Measurements from ENCODE around the gene MEX3B. TPM values are rescaled to one million over a fixed set of nuclear protein-coding genes. Genes with fewer than 3 reads are reported as not detected.
"Not testable (repeated sequence)": the region's sequence is repeated elsewhere in the genome, so short reads cannot be mapped to it uniquely, and the experiment has no call there.

The MEX3B gene
- total RNA-seq, 4 donors from 2014 or later, result 0.13 to 1.6 (median 1.2) TPM

DNA sequence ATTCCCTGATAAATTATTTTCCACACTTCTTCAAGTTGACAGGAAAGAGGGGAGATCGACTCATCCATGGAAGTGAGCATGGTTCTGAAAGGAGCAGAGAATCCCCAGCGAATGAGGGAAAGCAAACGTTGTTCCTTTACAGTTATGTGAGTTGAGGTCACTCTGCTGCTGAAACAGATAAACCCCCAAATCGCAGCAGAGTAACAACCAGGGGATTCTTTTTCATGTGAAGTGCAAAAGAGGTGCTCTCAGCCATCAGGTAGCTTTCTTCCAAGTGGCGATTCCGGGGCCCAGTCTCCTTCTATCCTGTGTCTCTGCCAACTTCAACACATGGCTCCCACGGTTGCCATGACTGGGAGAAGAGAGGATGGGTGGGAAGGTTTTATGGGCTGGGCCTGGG lies 28.2 kb downstream of the MEX3B start:
- intact Hi-C loops (cut with DNase I; ENCODE audit: low total_unique reads), result no loop called here

DNA sequence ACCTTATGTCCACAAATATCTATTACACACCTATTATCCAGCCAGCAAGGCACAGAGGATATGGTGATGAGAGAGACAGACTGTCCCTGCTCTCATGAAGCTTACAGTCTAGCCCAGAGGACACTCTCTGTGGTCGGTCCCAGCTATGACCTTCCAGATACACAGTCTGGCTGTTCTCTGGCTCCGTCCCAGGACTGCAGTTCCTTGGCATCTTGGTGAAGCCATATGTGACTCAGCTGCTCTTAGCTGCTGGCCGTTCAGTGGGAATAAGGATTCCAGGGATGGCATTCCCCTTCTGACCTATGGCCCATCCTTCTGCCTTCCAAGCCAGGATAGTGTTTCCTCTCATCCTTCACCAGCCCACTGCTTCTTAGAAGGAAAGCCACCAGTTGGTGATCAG lies 30.8 kb downstream of the MEX3B start:
- intact Hi-C loops (cut with DNase I; ENCODE audit: low total_unique reads), result no loop called here
- no peak for DNase-seq (ENCODE audit: low spot score in 2 of 2)
- 72 to 76% methylated on average over 3 of the region's 3 CpGs for WGBS, 2 donors
- TF ChIP-seq, protein P1, sequence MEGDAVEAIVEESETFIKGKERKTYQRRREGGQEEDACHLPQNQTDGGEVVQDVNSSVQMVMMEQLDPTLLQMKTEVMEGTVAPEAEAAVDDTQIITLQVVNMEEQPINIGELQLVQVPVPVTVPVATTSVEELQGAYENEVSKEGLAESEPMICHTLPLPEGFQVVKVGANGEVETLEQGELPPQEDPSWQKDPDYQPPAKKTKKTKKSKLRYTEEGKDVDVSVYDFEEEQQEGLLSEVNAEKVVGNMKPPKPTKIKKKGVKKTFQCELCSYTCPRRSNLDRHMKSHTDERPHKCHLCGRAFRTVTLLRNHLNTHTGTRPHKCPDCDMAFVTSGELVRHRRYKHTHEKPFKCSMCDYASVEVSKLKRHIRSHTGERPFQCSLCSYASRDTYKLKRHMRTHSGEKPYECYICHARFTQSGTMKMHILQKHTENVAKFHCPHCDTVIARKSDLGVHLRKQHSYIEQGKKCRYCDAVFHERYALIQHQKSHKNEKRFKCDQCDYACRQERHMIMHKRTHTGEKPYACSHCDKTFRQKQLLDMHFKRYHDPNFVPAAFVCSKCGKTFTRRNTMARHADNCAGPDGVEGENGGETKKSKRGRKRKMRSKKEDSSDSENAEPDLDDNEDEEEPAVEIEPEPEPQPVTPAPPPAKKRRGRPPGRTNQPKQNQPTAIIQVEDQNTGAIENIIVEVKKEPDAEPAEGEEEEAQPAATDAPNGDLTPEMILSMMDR (IDR thresholded peaks at IDR 0.05), result no peak
- TF ChIP-seq POLR2A (IDR thresholded peaks at IDR 0.05), result no peak
- no peak overlapping the region for H3K4me3 ChIP-seq (ENCODE audit: low read depth, poor library complexity, severe bottlenecking)

More for the DNA sequence above, 28.2 kb downstream of the MEX3B start:
- DNase-seq (ENCODE audit: low spot score in 2 of 2), result no peak
- no peak overlapping the region for H3K4me3 ChIP-seq (ENCODE audit: low read depth, poor library complexity, severe bottlenecking)
- WGBS, 2 donors, result 74 to 83% methylated on average over 7 of the region's 7 CpGs
- no peak for TF ChIP-seq POLR2A (IDR thresholded peaks at IDR 0.05)
- TF ChIP-seq, protein P1 (IDR thresholded peaks at IDR 0.05), result no peak

DNA sequence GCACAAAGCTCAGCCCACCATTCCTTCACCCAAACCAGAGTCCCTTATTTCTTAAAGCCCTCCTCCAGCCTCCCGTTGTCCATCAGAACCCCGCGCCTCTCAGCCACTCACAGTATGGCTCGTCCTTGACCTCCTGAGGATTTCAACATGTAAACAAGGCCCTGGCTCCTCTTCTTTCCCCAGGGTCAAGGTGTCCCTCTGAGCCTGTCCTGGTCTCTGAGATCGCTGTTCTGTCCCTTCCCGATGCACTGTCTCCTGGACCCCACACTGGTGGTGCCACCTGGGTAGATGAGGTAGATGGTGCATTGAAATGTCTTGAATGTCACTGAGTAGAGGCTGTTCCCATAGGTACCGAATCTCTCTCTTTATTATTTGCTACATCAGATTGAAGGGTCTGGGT lies 32.9 kb downstream of the MEX3B start:
- DNase-seq (ENCODE audit: low spot score in 2 of 2), result no peak
- intact Hi-C loops (cut with DNase I; ENCODE audit: low total_unique reads), result no loop called here
- TF ChIP-seq POLR2A (IDR thresholded peaks at IDR 0.05), result no peak
- TF ChIP-seq, protein P1 (IDR thresholded peaks at IDR 0.05), result no peak
- 91 to 94% methylated on average over 7 of the region's 7 CpGs for WGBS, 2 donors
- H3K4me3 ChIP-seq (ENCODE audit: low read depth, poor library complexity, severe bottlenecking), result no peak overlapping the region

DNA sequence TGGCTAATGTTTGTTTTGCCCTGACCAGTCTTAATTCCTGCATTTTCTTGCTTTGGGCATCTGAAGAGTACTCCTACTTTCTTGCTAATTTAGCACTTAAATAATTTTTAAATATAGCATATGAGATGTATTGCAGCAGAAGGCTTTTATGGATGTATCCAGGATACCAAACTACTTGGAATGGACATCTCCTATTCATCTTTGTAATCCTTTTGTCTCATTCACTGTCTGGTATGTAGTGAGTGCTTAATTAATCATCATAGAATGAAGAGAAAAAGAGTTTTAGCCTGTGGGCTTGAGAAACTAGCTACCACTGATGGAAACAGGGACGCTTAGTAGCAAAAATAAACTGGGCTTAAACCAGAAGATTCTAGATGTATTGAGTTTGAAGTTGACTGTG lies 40.6 kb downstream of the MEX3B start:
- WGBS, 2 donors, result 78 to 82% methylated on average over 1 of the region's 1 CpG
- no peak for DNase-seq (ENCODE audit: low spot score in 2 of 2)
- H3K4me3 ChIP-seq (ENCODE audit: low read depth, poor library complexity, severe bottlenecking), result no peak overlapping the region
- intact Hi-C loops (cut with DNase I; ENCODE audit: low total_unique reads), result no loop called here
- TF ChIP-seq, protein P1 (IDR thresholded peaks at IDR 0.05), result no peak
- TF ChIP-seq POLR2A (IDR thresholded peaks at IDR 0.05), result no peak

DNA sequence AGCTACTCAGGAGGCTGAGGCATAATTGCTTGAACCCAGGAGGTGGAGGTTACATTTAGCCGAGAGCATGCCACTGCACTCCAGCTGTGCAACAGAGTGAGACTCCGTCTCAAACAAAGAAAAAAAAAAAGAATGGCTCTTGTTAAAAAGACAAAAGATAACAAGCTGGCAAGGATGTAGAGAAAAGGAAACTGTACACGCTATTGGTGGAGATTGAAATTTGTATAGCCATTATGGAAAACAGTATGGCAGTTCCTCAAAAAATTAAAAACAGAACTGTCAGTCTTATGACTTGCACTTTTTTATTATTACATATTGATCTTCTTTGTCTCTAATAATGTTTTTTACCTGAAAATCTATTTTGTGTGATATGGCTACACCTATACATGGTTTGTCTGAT lies 41.9 kb downstream of the MEX3B start:
- WGBS, 2 donors, result 77% methylated on average over 3 of the region's 3 CpGs
- intact Hi-C loops (cut with DNase I; ENCODE audit: low total_unique reads), result no loop called here
- TF ChIP-seq, protein P1 (IDR thresholded peaks at IDR 0.05), result no peak
- TF ChIP-seq POLR2A (IDR thresholded peaks at IDR 0.05), result no peak
- DNase-seq (ENCODE audit: low spot score in 2 of 2), result no peak
- H3K4me3 ChIP-seq (ENCODE audit: low read depth, poor library complexity, severe bottlenecking), result no peak overlapping the region

DNA sequence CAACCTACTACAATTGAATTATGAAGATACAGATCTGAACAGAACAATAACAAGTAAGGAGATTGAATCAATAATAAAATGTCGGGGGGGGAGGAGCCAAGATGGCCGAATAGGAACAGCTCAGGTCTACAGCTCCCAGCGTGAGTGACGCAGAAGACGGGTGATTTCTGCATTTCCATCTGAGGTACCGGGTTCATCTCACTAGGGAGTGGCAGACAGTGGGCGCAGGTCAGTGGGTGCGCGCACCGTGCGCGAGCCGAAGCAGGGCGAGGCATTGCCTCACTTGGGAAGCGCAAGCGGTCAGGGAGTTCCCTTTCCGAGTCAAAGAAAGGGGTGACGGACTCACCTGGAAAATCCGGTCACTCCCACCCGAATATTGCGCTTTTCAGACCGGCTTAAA lies 50.7 kb downstream of the MEX3B start:
- DNase-seq (ENCODE audit: low spot score in 2 of 2); intact Hi-C loops (cut with DNase I; ENCODE audit: low total_unique reads); H3K4me3 ChIP-seq (ENCODE audit: low read depth, poor library complexity, severe bottlenecking): not testable (repeated sequence)
- 83 to 92% methylated on average over 22 of the region's 22 CpGs for WGBS, 2 donors
